ENCODE data around the gene MAP2K3.
A peak's percentile ranks its signal among the peaks of the same experiment; 100 is the strongest.

MAP2K3 gene

DNA sequence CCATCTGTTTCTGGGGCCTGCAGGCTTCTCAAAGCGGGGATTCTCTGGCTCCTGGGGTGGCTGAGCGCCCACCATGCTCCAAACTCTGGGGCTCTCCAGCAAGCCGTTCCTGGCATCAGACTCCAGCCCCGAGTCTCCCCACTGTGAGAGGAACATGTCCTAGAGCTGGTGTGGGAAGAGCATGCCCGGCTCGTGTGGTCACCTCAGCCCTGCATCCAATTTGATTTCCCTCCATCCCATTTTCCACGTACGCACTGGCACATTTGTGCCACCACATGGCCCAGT, 68.4 kb downstream of the MAP2K3 start:
- Histone ChIP-seq H3K4ac (ENCODE audit: low read length) (peak overlapping the region; percentile 46), H4K8ac (ENCODE audit: low read depth, low read length) (peak overlapping the region; percentile 52), H3K36me3 (replicated peaks in 1 of 2; ENCODE audit: control insufficient read depth in 2 of 2, insufficient read depth in 2 of 2, low read length in 2 of 2) (no peaks in the 10 kb centered on the region), H3K79me1 (ENCODE audit: low read depth, low read length) (no peaks in the 10 kb centered on the region), H3K18ac (ENCODE audit: low read length) (no peak overlapping the region), H2BK15ac (ENCODE audit: low read length) (no peak overlapping the region), H3K4me2 (ENCODE audit: insufficient read depth, low read length, poor library complexity, severe bottlenecking) (no peak overlapping the region), H3K4me1 (ENCODE audit: control insufficient read depth in 2 of 2, insufficient read depth in 1 of 2, low read depth in 1 of 2, low read length in 2 of 2) (peaks cover 11 to 22% of the 10 kb centered on the region in 2 donors), H3K27ac (replicated peaks; ENCODE audit: low read length) (no peak overlapping the region), H2BK12ac (ENCODE audit: low read length) (no peak overlapping the region), H2BK5ac (ENCODE audit: low read length) (no peak overlapping the region), H3K9ac (ENCODE audit: low read depth, low read length, poor library complexity) (no peak overlapping the region), H2BK120ac (ENCODE audit: low read depth, low read length) (no peak overlapping the region), H2AK5ac (ENCODE audit: low read depth, low read length) (peak overlapping the region; percentile 66), H2AFZ (ENCODE audit: low read length) (no peak overlapping the region), H3K14ac (ENCODE audit: low read length) (no peak overlapping the region), H3K4me3 (ENCODE audit: low read length in 2 of 2) (no peak overlapping the region), H3K23ac (ENCODE audit: low read depth, low read length, poor library complexity) (peak overlapping the region; percentile 29), H3K27me3 (ENCODE audit: control insufficient read depth in 3 of 3, insufficient read depth in 3 of 3, low read depth in 1 of 3, low read length in 3 of 3) (no peaks in the 10 kb centered on the region), H4K91ac (ENCODE audit: low read depth, low read length, poor library complexity) (no peak overlapping the region), H3K9me3 (replicated peaks in 1 of 2; ENCODE audit: control insufficient read depth in 2 of 2, insufficient read depth in 1 of 2, low read depth in 1 of 2, low read length in 2 of 2) (no peaks in the 10 kb centered on the region)
- DNase-seq (ENCODE audit: low spot score), result no peak
- WGBS, 2 donors (ENCODE audit: extremely low coverage in 2 of 2, insufficient read length in 2 of 2, insufficient replicate concordance in 1 of 2), result no CpG with 5 or more reads among the region's 8 CpGs

DNA sequence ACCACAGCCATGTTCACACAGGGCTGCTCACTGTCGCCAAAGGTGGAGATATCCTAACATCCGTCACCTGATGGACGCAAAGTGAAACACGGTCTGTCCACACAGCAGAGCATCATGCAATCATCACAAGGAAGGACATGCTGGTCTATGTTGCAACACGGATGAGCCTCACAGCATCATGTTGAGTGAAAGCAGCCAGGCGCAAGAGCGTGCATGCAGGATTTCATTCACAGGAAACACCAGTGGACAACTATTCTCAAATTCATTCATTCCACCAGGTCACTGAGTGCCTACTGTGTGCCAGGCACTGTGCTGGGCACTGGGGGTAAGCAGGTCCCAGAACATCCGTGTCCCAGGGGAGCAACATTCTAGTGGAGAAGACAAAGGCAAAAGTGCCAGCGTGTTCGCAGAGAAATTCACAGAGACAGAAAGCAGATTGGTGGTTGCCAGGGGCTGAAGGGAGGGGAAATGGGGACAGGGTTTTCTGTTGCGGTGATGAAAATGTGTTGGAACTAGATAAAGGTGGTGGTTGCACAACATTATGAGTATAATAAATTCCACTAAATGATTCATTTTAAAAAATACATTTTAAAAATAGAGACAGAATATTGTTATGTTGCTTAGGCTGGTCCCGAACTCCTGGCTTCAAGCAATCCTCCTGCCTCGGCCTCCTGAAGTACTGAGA, 69.0 kb downstream of the MAP2K3 start:
- H3K14ac ChIP-seq (ENCODE audit: low read length), result no peak overlapping the region
- no peaks in the 10 kb centered on the region for H3K27me3 ChIP-seq (ENCODE audit: control insufficient read depth in 3 of 3, insufficient read depth in 3 of 3, low read depth in 1 of 3, low read length in 3 of 3)
- DNase-seq (ENCODE audit: low spot score), result no peak
- H3K9me3 ChIP-seq (replicated peaks in 1 of 2; ENCODE audit: control insufficient read depth in 2 of 2, insufficient read depth in 1 of 2, low read depth in 1 of 2, low read length in 2 of 2), result no peaks in the 10 kb centered on the region
- peak overlapping the region; percentile 4 for H3K18ac ChIP-seq (ENCODE audit: low read length)
- no peak overlapping the region for H3K27ac ChIP-seq (replicated peaks; ENCODE audit: low read length)
- no peak overlapping the region for H2BK5ac ChIP-seq (ENCODE audit: low read length)
- H2AK5ac ChIP-seq (ENCODE audit: low read depth, low read length), result peak overlapping the region; percentile 66
- no peak overlapping the region for H2BK12ac ChIP-seq (ENCODE audit: low read length)
- H3K23ac ChIP-seq (ENCODE audit: low read depth, low read length, poor library complexity), result no peak overlapping the region
- H2BK120ac ChIP-seq (ENCODE audit: low read depth, low read length), result no peak overlapping the region
- WGBS, 2 donors (ENCODE audit: extremely low coverage in 2 of 2, insufficient read length in 2 of 2, insufficient replicate concordance in 1 of 2), result no CpG with 5 or more reads among the region's 13 CpGs
- H3K4me2 ChIP-seq (ENCODE audit: insufficient read depth, low read length, poor library complexity, severe bottlenecking), result no peak overlapping the region
- H4K91ac ChIP-seq (ENCODE audit: low read depth, low read length, poor library complexity), result no peak overlapping the region
- no peak overlapping the region for H2AFZ ChIP-seq (ENCODE audit: low read length)
- no peak overlapping the region for H2BK15ac ChIP-seq (ENCODE audit: low read length)
- H3K4ac ChIP-seq (ENCODE audit: low read length), result peak overlapping the region; percentile 46
- H3K9ac ChIP-seq (ENCODE audit: low read depth, low read length, poor library complexity), result no peak overlapping the region
- H4K8ac ChIP-seq (ENCODE audit: low read depth, low read length), result peak overlapping the region; percentile 52
- peaks cover 16 to 27% of the 10 kb centered on the region in 2 donors for H3K4me1 ChIP-seq (ENCODE audit: control insufficient read depth in 2 of 2, insufficient read depth in 1 of 2, low read depth in 1 of 2, low read length in 2 of 2)
- H3K36me3 ChIP-seq (replicated peaks in 1 of 2; ENCODE audit: control insufficient read depth in 2 of 2, insufficient read depth in 2 of 2, low read length in 2 of 2), result no peaks in the 10 kb centered on the region
- H3K4me3 ChIP-seq (ENCODE audit: low read length in 2 of 2), result no peak overlapping the region
- H3K79me1 ChIP-seq (ENCODE audit: low read depth, low read length), result no peaks in the 10 kb centered on the region

DNA sequence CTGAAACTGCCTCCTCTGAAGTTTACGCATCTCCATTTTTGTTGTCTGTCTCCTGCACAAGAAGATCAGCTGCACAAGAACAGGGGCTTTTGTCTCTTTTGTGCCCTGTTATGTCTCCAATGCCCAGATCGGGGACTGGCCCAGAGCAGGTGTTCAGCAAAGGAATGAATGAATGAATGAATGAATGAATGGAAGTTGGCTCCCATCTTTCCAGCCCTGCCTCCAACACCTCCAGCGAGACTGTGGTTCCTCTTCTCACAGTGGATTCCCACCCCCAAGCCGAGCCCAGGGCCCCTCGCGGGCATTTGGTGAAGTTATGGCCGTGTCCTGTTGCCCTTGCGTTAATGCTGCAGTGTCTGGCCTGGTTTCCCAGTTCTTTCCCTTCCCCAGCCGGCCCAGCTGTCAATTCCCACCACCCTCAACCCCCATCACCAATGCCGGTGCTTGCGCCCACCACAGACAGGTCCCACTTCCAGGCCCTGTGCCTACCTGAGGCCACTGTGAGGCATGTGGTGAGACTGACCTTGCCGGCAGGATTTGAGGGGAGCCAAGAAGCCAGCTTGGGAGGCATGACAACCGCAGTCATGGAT, 70.4 kb downstream of the MAP2K3 start:
- Histone ChIP-seq H3K36me3 (replicated peaks in 1 of 2; ENCODE audit: control insufficient read depth in 2 of 2, insufficient read depth in 2 of 2, low read length in 2 of 2) (no peaks in the 10 kb centered on the region), H3K23ac (ENCODE audit: low read depth, low read length, poor library complexity) (no peak overlapping the region), H3K27ac (replicated peaks; ENCODE audit: low read length) (no peak overlapping the region), H3K4me1 (ENCODE audit: control insufficient read depth in 2 of 2, insufficient read depth in 1 of 2, low read depth in 1 of 2, low read length in 2 of 2) (peaks cover 29 to 37% of the 10 kb centered on the region in 2 donors), H3K9me3 (replicated peaks in 1 of 2; ENCODE audit: control insufficient read depth in 2 of 2, insufficient read depth in 1 of 2, low read depth in 1 of 2, low read length in 2 of 2) (no peaks in the 10 kb centered on the region), H3K9ac (ENCODE audit: low read depth, low read length, poor library complexity) (no peak overlapping the region), H3K4me2 (ENCODE audit: insufficient read depth, low read length, poor library complexity, severe bottlenecking) (no peak overlapping the region), H2BK15ac (ENCODE audit: low read length) (peak overlapping the region; percentile 3), H3K4me3 (ENCODE audit: low read length in 2 of 2) (no peak overlapping the region), H2BK5ac (ENCODE audit: low read length) (no peak overlapping the region), H3K4ac (ENCODE audit: low read length) (no peak overlapping the region), H2BK120ac (ENCODE audit: low read depth, low read length) (peak overlapping the region; percentile 14), H4K8ac (ENCODE audit: low read depth, low read length) (no peak overlapping the region), H3K18ac (ENCODE audit: low read length) (peak overlapping the region; percentile 38), H4K91ac (ENCODE audit: low read depth, low read length, poor library complexity) (no peak overlapping the region), H3K14ac (ENCODE audit: low read length) (no peak overlapping the region), H2BK12ac (ENCODE audit: low read length) (no peak overlapping the region), H3K27me3 (ENCODE audit: control insufficient read depth in 3 of 3, insufficient read depth in 3 of 3, low read depth in 1 of 3, low read length in 3 of 3) (no peaks in the 10 kb centered on the region), H2AFZ (ENCODE audit: low read length) (no peak overlapping the region), H3K79me1 (ENCODE audit: low read depth, low read length) (no peaks in the 10 kb centered on the region), H2AK5ac (ENCODE audit: low read depth, low read length) (peak overlapping the region; percentile 40)
- no CpG with 5 or more reads among the region's 13 CpGs for WGBS, 2 donors (ENCODE audit: extremely low coverage in 2 of 2, insufficient read length in 2 of 2, insufficient replicate concordance in 1 of 2)
- DNase-seq (ENCODE audit: low spot score), result no peak

- Histone ChIP-seq H3K4me2 (ENCODE audit: insufficient read depth, low read length, poor library complexity, severe bottlenecking) (no peak overlapping the region), H3K4me3 (ENCODE audit: low read length in 2 of 2) (no peak overlapping the region), H3K79me1 (ENCODE audit: low read depth, low read length) (no peaks in the 10 kb centered on the region), H4K91ac (ENCODE audit: low read depth, low read length, poor library complexity) (no peak overlapping the region), H2AK5ac (ENCODE audit: low read depth, low read length) (peak overlapping the region; percentile 19), H3K27me3 (ENCODE audit: control insufficient read depth in 3 of 3, insufficient read depth in 3 of 3, low read depth in 1 of 3, low read length in 3 of 3) (peaks cover 0 to under 1% (median 0%) of the 10 kb centered on the region in 3 experiments), H2AFZ (ENCODE audit: low read length) (no peak overlapping the region), H3K9ac (ENCODE audit: low read depth, low read length, poor library complexity) (no peak overlapping the region), H3K18ac (ENCODE audit: low read length) (no peak overlapping the region), H4K8ac (ENCODE audit: low read depth, low read length) (no peak overlapping the region), H2BK120ac (ENCODE audit: low read depth, low read length) (peak overlapping the region; percentile 14), H3K36me3 (replicated peaks in 1 of 2; ENCODE audit: control insufficient read depth in 2 of 2, insufficient read depth in 2 of 2, low read length in 2 of 2) (no peaks in the 10 kb centered on the region), H3K9me3 (replicated peaks in 1 of 2; ENCODE audit: control insufficient read depth in 2 of 2, insufficient read depth in 1 of 2, low read depth in 1 of 2, low read length in 2 of 2) (no peaks in the 10 kb centered on the region), H3K4ac (ENCODE audit: low read length) (no peak overlapping the region), H2BK15ac (ENCODE audit: low read length) (peak overlapping the region; percentile 9), H3K27ac (replicated peaks; ENCODE audit: low read length) (no peak overlapping the region), H2BK5ac (ENCODE audit: low read length) (no peak overlapping the region), H2BK12ac (ENCODE audit: low read length) (no peak overlapping the region), H3K14ac (ENCODE audit: low read length) (no peak overlapping the region), H3K4me1 (ENCODE audit: control insufficient read depth in 2 of 2, insufficient read depth in 1 of 2, low read depth in 1 of 2, low read length in 2 of 2) (peaks cover 35 to 44% of the 10 kb centered on the region in 2 donors), H3K23ac (ENCODE audit: low read depth, low read length, poor library complexity) (no peak overlapping the region)
- WGBS, 2 donors (ENCODE audit: extremely low coverage in 2 of 2, insufficient read length in 2 of 2, insufficient replicate concordance in 1 of 2), result no CpG with 5 or more reads among the region's 12 CpGs
- DNase-seq (ENCODE audit: low spot score), result no peak
Observed at GRCh38 chr17:21355586-21355985, 71.1 kb downstream of the MAP2K3 start.

Measured in neuronal stem cell (in vitro differentiated cells).